ENCODE measurements around the gene SLC10A3. TPM values are rescaled to one million over a fixed set of nuclear protein-coding genes. Genes with fewer than 3 reads are reported as not detected.
A peak's percentile ranks its signal among the peaks of the same experiment; 100 is the strongest.

SLC10A3 gene, protein sequence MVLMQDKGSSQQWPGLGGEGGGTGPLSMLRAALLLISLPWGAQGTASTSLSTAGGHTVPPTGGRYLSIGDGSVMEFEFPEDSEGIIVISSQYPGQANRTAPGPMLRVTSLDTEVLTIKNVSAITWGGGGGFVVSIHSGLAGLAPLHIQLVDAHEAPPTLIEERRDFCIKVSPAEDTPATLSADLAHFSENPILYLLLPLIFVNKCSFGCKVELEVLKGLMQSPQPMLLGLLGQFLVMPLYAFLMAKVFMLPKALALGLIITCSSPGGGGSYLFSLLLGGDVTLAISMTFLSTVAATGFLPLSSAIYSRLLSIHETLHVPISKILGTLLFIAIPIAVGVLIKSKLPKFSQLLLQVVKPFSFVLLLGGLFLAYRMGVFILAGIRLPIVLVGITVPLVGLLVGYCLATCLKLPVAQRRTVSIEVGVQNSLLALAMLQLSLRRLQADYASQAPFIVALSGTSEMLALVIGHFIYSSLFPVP
- total RNA-seq (2016; rRNA removed; fragmentation: Illumina TruSeq; extraction: Trizol) (10.1 and 10.8 TPM in 2 replicates), polyA plus RNA-seq (2011; rRNA removed) (11.5 and 13.7 TPM in 2 replicates), polyA minus RNA-seq (2011; rRNA and poly(A)+ RNA removed; ENCODE audit: low replicate concordance) (21.1 and 41.7 TPM in 2 replicates), Bru-seq, nascent RNA (percentile 44 among the genes with signal in this experiment), BruChase-seq, experiment 1, labeled RNA remaining after a 6-hour chase (percentile 76 among the genes with signal in this experiment), BruChase-seq, experiment 2, labeled RNA remaining after a 2-hour chase (percentile 59 among the genes with signal in this experiment)
- total RNA-seq (2016; cell fraction: cytosol; rRNA removed; fragmentation: Illumina TruSeq; extraction: Trizol; ENCODE audit: low read depth) = 9.0 and 10.7 TPM in 2 replicates
- 7.1 and 10.6 TPM in 2 replicates for total RNA-seq (2016; cell fraction: insoluble cytoplasmic fraction; rRNA removed; fragmentation: Illumina TruSeq; extraction: Trizol)
- 19.7 and 23.5 TPM in 2 replicates for total RNA-seq (2016; cell fraction: membrane; rRNA removed; fragmentation: Illumina TruSeq; extraction: Trizol)
- total RNA-seq (2016; cell fraction: nucleus; rRNA removed; fragmentation: Illumina TruSeq; extraction: Trizol) = 5.5 and 5.9 TPM in 2 replicates
- 12.8 and 15.4 TPM in 2 replicates for polyA plus RNA-seq (2011; cell fraction: cytosol; rRNA removed)
- 12.0 and 13.6 TPM in 2 replicates for polyA plus RNA-seq (2011; cell fraction: nucleus; rRNA removed)
- polyA plus RNA-seq (2012) = 7.8 and 12.5 TPM in 2 replicates
- 16.2 and 21.3 TPM in 2 replicates for polyA plus RNA-seq (2016; cell fraction: cytosol; fragmentation: Illumina TruSeq; extraction: Trizol; ENCODE audit: low read depth)
- polyA plus RNA-seq (2016; cell fraction: insoluble cytoplasmic fraction; fragmentation: Illumina TruSeq; extraction: Trizol; ENCODE audit: low read depth) = 14.1 and 15.3 TPM in 2 replicates
- polyA plus RNA-seq (2016; cell fraction: membrane; fragmentation: Illumina TruSeq; extraction: Trizol; ENCODE audit: low read depth) = 27.8 and 30.6 TPM in 2 replicates
- polyA plus RNA-seq (2016; cell fraction: nucleus; fragmentation: Illumina TruSeq; extraction: Trizol; ENCODE audit: insufficient read depth, low read depth) = 13.1 TPM in 2 replicates
- polyA minus RNA-seq (2011; cell fraction: cytosol; rRNA and poly(A)+ RNA removed) = 6.5 and 11.1 TPM in 2 replicates
- 2.3 and 2.5 TPM in 2 replicates for polyA minus RNA-seq (2011; cell fraction: nucleus; rRNA and poly(A)+ RNA removed)
- long read RNA-seq, experiment 1, transcript SLC10A3-201 (2 exons, 2,161 nt) = major isoform, 6 of 13 reads
- long read RNA-seq, experiment 1, partial matches to known transcripts = 1 of 13 reads
- long read RNA-seq, experiment 1, other reads (novel, unspliced or antisense) = 3 of 13 reads
- long read RNA-seq, experiment 2, transcript SLC10A3-201 (2 exons, 2,161 nt) = major isoform, 31 of 44 reads
- long read RNA-seq, experiment 2, partial matches to known transcripts = 5 of 44 reads
- long read RNA-seq, experiment 2, other reads (novel, unspliced or antisense) = 8 of 44 reads

DNA sequence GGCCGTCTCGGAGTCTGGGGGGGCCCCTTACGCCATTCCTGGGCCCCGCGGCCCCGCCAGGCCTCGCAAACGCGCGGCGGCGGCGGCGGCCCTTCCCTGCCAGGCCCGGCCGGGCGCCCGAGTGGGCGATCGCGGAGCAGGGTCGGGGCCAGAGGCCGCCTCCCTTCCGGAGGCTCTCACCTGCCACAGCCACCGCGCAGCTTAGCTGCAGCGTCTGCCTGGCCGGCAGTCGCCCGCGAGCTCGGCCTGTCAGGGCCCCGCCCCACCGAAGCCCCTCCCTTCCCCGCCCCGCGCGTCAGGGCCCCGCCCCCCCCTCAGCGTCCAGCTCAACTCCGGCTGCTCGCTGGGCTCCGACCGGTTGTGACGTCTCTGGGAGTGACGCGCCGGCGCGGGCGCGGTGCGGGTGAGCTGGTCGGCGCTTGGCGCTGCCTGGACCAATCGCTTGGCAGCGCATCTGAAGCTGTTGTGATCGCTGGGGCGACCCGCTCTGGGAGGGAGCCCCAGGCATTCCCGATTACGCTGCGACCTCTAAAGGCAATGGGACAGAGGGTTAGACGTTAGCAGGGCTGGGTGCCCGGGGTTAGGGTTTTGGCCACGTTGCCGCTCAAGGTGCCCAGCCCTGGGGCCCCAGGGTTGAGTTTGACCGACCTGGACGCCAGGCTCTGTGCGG, at the start of gene SLC10A3:
Gene SLC10A3 (minus strand): TSS at position 216 of the 670 bp plus-strand sequence. CDS start 1,689 bp downstream, outside the sequence.
- ATAC-seq (peak; percentile 92), FAIRE-seq (peak; percentile 87)
- POLR2A ChIA-PET = interaction anchor here (0.6 to 3.0 kb wide), 25 partner anchors 8 to 121 kb away, joined by 3 to 31 read pairs (median 4); partner anchors contain the start of genes DNASE1L1, EMD, FAM3A and IKBKG
- TF ChIP-seq, protein P1, sequence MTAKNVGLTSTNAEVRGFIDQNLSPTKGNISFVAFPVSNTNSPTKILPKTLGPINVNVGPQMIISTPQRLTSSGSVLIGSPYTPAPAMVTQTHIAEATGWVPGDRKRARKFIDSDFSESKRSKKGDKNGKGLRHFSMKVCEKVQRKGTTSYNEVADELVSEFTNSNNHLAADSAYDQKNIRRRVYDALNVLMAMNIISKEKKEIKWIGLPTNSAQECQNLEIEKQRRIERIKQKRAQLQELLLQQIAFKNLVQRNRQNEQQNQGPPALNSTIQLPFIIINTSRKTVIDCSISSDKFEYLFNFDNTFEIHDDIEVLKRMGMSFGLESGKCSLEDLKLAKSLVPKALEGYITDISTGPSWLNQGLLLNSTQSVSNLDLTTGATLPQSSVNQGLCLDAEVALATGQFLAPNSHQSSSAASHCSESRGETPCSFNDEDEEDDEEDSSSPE (CRISPR knock-in tag; IDR thresholded peaks at IDR 0.05) = peak; percentile 66; the same call in 1 of the 2 replicates
- no peak for TF ChIP-seq ZSCAN21 (CRISPR knock-in tag; IDR thresholded peaks at IDR 0.05; ENCODE audit: borderline replicate concordance)
- no peak for TF ChIP-seq PAX8 (CRISPR knock-in tag; IDR thresholded peaks at IDR 0.05; ENCODE audit: borderline replicate concordance)
- TF ChIP-seq ZFY (CRISPR knock-in tag; IDR thresholded peaks at IDR 0.05) = peak; percentile 68
- no peak for TF ChIP-seq FOXP1 (IDR thresholded peaks at IDR 0.05)
- TF ChIP-seq FOXP1 (CRISPR knock-in tag; IDR thresholded peaks at IDR 0.05) = no peak
- TF ChIP-seq ZNF253 (CRISPR knock-in tag; IDR thresholded peaks at IDR 0.05; ENCODE audit: borderline replicate concordance) = no peak
- TF ChIP-seq, protein P2, sequence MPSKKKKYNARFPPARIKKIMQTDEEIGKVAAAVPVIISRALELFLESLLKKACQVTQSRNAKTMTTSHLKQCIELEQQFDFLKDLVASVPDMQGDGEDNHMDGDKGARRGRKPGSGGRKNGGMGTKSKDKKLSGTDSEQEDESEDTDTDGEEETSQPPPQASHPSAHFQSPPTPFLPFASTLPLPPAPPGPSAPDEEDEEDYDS (CRISPR knock-in tag; IDR thresholded peaks at IDR 0.05) = peak; percentile 50; the same call in 1 of the 2 replicates
- 0 out of 2 replicates have a peak, but pooled peaks have one; percentile 44 for TF ChIP-seq CCDC6 (CRISPR knock-in tag; IDR thresholded peaks at IDR 0.05)
- TF ChIP-seq ZNF232 (CRISPR knock-in tag; IDR thresholded peaks at IDR 0.05; ENCODE audit: borderline replicate concordance) = no peak

More for the DNA sequence above, at the start of gene SLC10A3:
- no peaks in the 10 kb centered on the region for H3K9me3 ChIP-seq (ENCODE audit: low read length)
- no TSS peak for BruUV-seq (replicated peaks)
- no peaks in the 10 kb centered on the region for H4K20me1 ChIP-seq (ENCODE audit: insufficient read depth, low read length)
- no peaks in the 10 kb centered on the region for H3K79me2 ChIP-seq (ENCODE audit: insufficient read depth, low read length)
- peak within 1 kb of the TSS; percentile 77 for H3K9ac ChIP-seq (ENCODE audit: insufficient read depth, low read depth, low read length)
- H3K27ac ChIP-seq (ENCODE audit: extremely low read length, insufficient read depth, low read length) = peak within 1 kb of the TSS; percentile 73
- H3K27me3 ChIP-seq (ENCODE audit: control insufficient read depth in 1 of 2, insufficient read depth in 2 of 2, low read length in 2 of 2) = no peaks in the 10 kb centered on the region
- H3K36me3 ChIP-seq (replicated peaks in 1 of 2; ENCODE audit: control insufficient read depth in 1 of 2, insufficient read depth in 2 of 2, low read length in 2 of 2) = no peaks in the 10 kb centered on the region
- in situ Hi-C loops (cut with HindIII; ENCODE audit: extremely low pct_ligation_motif_present, low pct_unique_long_range_greater_than_20kb) = no loop called here
- H3K4me2 ChIP-seq (ENCODE audit: low read depth, low read length) = peak within 1 kb of the TSS; percentile 76
- H3K4me1 ChIP-seq (ENCODE audit: insufficient read depth, low read length) = peaks cover 12% of the 10 kb centered on the region
- WGBS (ENCODE audit: low lambda C conversion rate) = no CpG with 5 or more reads among the region's 71 CpGs
- H2AFZ ChIP-seq (ENCODE audit: low read length) = no peak within 1 kb of the TSS
- CTCF ChIA-PET (ENCODE audit: low intra/inter-chr PET ratio, low total read pairs) = no interaction called here
- intact Hi-C loops (cut with micrococcal nuclease; ENCODE audit: unreplicated experiment) = no loop called here
- DNase-seq (ENCODE audit: low spot score) = peak; percentile 87
- peak within 1 kb of the TSS; percentile 68 to 78 (median 72) for H3K4me3 ChIP-seq (replicated peaks in 1 of 3; ENCODE audit: insufficient read depth in 1 of 3, low read depth in 2 of 3, low read length in 3 of 3)

Data from HepG2 (cell line).